Fibroblast of skin of right quadriceps (primary cell): ENCODE data around the gene S100Z.
"Not testable (repeated sequence)": the region's sequence is repeated elsewhere in the genome, so short reads cannot be mapped to it uniquely, and the experiment has no call there.

Source experiments
- DNase-seq: peaks from one replicate; pipeline ENCODE4 v3.0.0-alpha.2; 2013

S100Z gene

GRCh38 chr5:76849419-76850291 lies at the start of gene S100Z:
Gene S100Z (plus strand): TSS chr5:76850014. CDS start chr5:76875360, 25,346 bp downstream.
- DNase-seq: no peak

DNA sequence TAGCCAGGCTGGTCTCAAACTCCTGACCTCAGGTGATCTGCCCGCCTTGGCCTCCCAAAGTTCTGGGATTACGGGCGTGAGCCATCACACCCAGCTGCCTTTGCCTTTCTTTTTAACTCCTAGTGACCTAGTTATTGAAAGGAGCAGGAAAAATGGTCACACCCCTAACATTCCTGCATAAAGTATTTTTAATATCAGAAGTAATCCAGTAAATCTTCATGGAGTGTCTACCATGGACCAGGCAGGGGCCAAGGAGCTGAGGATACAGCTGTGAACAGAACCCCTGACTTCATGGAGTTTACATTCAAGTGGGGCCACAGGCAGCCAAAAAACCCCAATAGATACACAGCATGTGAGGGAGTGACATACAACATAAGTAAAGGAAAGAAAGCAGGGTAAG lies 49.2 kb upstream of the S100Z start:
- DNase-seq: no peak

DNA sequence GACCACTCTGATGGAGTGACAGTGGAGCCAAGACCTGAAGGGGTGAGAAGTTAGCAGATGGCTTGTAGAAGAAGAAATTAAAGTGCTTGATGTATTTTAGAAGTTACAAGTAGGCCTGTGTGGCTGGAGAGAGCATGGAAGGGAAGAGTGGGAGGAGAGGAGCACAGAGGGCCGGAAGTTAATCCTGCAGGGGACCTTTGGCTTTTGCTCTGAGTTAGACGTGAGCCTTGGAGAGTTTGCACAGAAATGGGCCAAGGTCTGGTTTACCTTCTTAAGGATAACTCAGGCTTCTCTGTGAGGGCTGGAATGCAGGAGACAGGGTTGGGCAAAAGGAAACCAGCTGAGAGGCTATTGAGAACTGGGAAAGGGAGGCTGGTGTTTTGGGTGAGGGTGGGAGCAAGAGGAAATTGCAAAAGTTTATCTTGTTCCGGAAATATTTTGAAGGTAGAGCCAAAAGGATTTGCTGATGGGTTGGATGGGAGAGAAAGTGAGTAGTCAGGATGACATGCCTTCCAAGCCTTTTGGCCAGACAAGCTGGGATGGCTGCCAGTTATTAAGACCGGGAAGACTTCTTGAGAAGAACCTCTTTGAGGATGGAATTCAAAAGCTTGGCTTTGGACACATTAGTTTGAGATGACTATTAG lies 48.5 kb upstream of the S100Z start:
- peak; percentile 89 for DNase-seq

DNA sequence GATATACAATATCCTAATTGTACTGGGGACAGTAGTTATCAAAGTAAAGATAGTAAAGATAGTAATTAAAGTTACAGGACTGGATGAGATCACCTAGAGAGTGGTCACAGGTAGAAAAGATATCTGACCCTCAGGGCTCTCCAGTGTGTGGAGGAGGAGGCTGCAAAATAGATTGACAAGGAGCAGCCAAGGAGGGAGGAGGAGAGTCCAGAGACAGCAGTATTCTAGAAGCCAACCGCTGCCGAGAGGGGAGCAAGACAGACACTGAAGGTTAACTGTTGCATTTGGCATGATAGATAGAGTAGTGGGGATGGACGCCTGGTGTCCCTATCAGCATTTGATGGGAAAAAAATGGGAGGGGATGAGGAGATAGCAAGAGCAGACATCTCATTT lies 48.0 kb upstream of the S100Z start:
- no peak for DNase-seq

DNA sequence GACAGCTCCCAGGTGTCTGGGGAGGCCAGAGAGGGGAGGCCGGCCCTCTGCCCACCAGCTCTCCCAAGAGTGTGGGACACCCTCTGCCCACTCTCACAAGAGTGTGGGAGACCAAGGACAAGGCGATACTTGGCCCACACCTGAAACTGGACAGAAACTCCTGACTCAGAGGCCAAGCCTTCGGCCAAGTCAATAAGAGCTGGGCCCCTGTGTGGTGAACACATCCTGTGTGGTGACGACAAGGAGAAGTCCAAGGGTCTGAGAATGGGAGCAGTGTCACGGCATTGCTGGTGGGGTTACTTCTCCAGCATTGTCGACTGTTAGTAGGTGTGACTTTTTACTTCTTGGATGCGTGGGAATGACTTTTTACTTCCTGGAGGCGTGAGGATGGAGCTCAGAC lies 45.5 kb upstream of the S100Z start:
- no peak for DNase-seq

DNA sequence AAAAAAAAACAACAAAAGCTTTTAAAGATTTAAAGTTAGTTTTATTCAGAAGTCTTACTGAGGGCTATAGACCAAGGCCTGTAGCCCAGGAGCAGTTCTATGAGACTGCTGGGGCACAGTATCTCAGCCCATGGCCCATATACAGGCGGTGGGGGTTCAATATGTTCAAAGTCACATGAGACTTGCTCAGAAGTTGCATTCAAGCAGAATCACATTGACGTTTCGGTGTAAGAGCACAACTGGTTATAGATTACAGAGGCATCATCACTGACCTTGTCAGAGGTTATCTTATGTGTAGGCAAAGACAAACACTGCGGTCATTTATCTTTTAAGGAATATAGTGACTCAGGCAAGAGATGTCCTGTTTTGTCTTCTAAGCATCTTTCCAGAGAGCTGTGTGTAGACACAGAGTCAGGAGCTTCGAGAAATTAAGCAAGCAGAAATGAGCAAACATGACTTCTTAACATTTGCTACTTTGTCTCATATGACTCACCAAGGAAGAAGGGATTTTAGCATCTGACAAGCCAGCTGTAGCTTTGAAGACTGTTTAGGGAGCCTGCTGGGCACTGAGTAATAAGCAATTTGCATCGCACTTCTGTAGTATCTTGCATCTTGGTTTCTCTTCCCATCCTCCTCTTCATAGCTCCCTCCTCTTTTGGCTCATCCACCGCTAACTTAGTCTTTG lies 43.9 kb upstream of the S100Z start:
- DNase-seq: peak; percentile 96

- DNase-seq: peak; percentile 80
Observed at GRCh38 chr5:76807296-76807695, 42.5 kb upstream of the S100Z start.

DNA sequence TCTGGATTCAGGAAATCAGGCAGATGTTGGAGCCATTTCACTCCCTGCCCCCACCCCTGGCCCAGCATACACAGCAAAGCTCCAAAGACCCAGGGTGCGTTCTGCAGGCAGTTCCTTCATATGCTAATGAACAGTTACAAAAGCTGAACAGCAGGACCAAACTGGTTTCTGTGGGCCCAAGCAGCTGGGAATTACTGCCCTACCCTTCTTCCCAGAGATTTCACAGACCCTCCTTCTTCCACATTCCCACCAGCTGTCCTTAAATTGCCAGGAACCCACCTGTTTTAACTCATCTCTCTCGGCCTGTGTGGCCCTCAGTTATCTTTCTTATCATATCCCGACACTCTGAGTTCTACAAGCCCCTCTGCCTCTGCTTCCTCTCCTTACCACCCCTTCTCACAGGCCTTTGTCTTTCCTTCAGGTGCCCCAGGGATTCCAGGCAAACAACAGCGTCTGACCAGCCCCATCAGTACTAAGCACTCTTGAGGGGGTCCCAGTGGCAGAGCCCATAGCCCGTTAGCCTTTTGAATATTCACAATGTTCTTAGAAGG lies 41.6 kb upstream of the S100Z start:
- no peak for DNase-seq

DNA sequence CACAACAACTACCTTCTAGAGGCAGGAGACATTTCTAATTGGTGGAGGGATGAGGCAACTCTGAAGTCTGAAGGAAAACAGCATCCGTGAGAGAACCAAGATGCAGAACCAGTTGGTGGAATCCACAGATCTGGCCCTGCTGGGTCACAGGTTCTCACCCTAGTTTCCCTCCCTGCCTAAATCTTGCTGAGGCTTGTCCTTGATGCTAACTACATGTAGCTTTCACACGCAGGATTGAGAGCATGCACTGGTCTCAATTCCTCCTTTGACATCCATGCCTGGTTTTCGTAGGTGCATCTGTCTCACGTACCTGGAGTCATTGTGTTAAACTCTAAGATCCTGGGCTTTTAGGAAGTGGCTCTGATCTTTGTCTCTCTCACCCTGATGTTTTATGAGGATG lies 40.7 kb upstream of the S100Z start:
- no peak for DNase-seq

DNA sequence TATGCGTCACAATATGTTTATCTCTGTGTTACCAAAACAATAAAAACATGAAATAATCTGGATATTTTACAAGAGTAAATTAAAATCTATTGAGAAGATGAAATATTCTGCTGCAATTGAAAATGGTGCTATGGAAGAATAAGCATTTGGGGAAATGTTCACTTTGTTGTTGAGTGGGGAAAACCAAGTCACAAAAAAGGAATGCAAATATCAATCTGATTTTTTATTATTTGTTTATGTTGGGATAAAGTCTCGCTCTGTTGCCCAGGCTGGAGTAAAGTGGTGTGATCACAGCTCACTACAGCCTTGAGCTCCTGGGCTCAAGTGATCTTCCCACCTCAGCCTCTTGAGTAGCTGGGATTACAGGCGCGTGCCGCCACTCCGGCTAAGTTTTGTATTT lies 39.6 kb upstream of the S100Z start:
- no peak for DNase-seq

- DNase-seq: peak; percentile 59
Observed at GRCh38 chr5:76811214-76811613, 38.6 kb upstream of the S100Z start.

DNA sequence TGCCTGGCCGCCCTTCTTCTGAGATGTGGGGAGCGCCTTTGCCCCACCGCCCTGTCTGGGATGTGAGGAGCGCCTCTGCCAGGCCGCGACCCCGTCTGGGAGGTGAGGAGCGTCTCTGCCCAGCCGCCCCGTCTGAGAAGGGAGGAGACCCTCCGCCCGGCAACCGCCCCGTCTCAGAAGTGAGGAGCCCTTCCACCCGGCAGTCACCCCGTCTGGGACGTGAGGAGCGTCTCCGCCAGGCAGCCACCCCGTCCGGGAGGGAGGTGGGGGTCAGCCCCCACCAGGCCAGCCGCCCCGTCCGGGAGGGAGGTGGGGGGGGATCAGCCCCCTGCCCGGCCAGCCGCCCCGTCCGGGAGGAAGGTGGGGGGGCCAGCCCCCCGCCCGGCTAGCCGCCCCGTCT lies 37.6 kb upstream of the S100Z start:
- DNase-seq: not testable (repeated sequence)

- DNase-seq: peak; percentile 96
Observed at GRCh38 chr5:76813982-76814562, 35.7 kb upstream of the S100Z start.

GRCh38 chr5:76816110-76816831 lies 33.5 kb upstream of the S100Z start:
- peak; percentile 59 for DNase-seq

GRCh38 chr5:76818844-76819831 lies 30.7 kb upstream of the S100Z start, which contains the start of gene F2RL1:
Gene F2RL1 (plus strand): TSS chr5:76819030. CDS start chr5:76819183, 153 bp downstream.
- DNase-seq: peak; percentile 70

- no peak for DNase-seq
Observed at GRCh38 chr5:76819851-76820525, 29.8 kb upstream of the S100Z start.

DNA sequence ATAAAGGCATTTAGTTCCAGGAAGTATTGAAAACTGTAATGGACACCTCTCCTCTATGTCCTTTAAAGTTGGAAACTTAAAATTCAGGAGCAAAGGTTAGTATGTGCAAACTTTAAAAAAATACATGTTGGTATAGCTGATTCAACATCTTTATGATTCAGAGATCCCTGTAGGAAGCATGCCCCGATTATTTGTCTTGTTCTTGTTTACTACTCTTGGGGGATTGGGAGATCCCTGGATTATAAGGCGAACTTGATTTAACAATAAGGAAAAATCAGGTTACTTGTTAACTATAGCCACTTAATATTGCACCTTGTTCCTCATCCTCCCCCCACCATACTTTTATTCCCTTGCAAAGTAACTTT lies 29.3 kb upstream of the S100Z start:
- no peak for DNase-seq

- no peak for DNase-seq
Observed at GRCh38 chr5:76821136-76821535, 28.7 kb upstream of the S100Z start.

DNA sequence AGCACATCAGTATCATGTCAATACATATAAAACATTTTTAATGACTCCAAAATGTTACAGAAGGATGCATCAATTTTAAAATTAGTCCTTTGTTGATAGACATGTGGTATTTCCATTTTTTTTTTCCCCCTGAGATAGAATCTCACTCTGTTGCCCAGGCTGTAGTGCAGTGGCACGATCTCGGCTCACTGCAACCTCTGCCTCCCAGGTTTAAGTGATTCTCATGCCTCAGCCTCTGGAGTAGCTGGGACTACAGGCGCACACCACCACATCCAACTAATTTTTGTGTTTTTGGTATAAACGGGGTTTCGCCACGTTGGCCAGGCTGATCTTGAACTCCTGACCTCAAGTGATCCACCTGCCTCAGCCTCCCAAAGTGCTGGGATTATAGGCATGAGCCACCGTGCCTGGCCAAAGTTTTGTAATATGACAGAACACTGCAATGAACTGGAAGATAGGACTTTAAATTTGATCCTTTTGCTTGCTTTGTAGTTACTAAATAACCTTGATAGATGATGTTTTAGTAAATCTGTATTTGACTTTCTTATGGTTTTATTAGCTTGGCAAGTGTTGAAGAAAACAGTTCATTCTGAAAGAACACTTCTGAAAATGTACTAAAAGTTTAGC lies 27.6 kb upstream of the S100Z start:
- DNase-seq: not testable (repeated sequence)

DNA sequence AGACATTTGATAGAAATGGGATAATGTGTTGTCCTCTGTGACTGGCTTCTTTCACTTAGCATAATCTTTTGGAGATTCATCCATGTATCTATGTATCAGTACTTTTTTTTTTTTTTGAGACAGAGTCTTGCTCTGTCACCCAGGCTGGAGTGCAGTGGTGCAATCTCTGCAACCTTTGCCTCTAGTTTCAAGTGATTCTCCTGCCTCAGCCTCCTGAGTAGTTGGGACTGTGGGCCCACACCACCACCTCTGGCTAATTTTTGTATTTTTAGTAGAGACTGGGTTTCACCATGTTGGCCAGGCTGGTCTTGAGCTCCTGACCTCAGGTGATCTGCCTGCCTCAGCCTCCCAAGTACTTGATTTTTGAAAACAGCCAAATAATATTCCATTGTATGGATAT lies 23.4 kb upstream of the S100Z start:
- DNase-seq: not testable (repeated sequence)
